Panc1 (cell line): ENCODE results near the gene POU2F1.

Experiments
- CTCF ChIP-seq: fragments of 450-650 bp; IDR thresholded peaks from 2 replicates; pipeline ENCODE4 v1.5.1; 2017; ENCODE audit warnings: mild to moderate bottlenecking
- POLR2AphosphoS5 ChIP-seq: IDR thresholded peaks from 2 replicates; pipeline ENCODE4 v1.6.1; 2012; ENCODE audit warnings: mild to moderate bottlenecking, low read depth, low read length, moderate library complexity
- REST ChIP-seq, 2 experiments: IDR thresholded peaks; 2 replicates each; pipeline ENCODE4 v1.6.1; 2011 to 2012; ENCODE audit warnings: low read depth in 2 of 2, control low read depth in 1 of 2, low read length in 1 of 2, mild to moderate bottlenecking in 1 of 2, moderate library complexity in 1 of 2; ENCODE audit not compliant: insufficient read depth in 1 of 2
- TCF7L2 ChIP-seq: IDR thresholded peaks from 2 replicates; pipeline ENCODE4 v1.6.1; 2011; ENCODE audit warnings: mild to moderate bottlenecking, low read depth, low read length, inconsistent platforms

- TF ChIP-seq CTCF = no peak
- TF ChIP-seq TCF7L2 = no peak
- TF ChIP-seq REST (IDR thresholded peaks at IDR 0.05; ENCODE audit: insufficient read depth in 1 of 2, low read depth in 2 of 2, low read length in 1 of 2) = no peak
- no peak for TF ChIP-seq POLR2AphosphoS5
Measured at GRCh38 chr1:167432780-167433179, 212.1 kb downstream of the POU2F1 start.
